Islet precursor cell (in vitro differentiated cells): ENCODE measurements around the gene HOMER1.
"Not testable (repeated sequence)": the region's sequence is repeated elsewhere in the genome, so short reads cannot be mapped to it uniquely, and the experiment has no call there.

ENCODE experiments used
- DNase-seq: peaks from one replicate; pipeline ENCODE4 v3.0.0-alpha.2; 2018

The HOMER1 gene

DNA sequence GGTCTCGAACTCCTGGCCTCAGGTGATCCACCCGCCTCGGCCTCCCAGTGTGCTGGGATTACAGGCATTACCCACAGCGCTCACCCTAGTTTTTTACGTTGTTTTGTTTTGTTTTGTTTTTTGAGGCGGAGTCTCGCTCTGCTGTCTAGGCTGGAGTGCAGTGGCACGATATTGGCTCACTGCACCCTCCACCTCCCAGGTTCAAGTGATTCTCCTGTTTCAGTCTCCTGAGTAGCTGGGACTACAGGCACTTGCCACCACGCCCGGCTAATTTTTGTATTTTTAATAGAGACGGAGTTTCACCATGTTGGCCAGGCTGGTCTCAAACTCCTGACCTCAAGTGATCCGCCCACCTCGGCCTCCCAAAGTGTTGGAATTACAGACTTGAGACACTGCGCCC, 2.4 kb upstream of the HOMER1 start:
- not testable (repeated sequence) for DNase-seq

DNA sequence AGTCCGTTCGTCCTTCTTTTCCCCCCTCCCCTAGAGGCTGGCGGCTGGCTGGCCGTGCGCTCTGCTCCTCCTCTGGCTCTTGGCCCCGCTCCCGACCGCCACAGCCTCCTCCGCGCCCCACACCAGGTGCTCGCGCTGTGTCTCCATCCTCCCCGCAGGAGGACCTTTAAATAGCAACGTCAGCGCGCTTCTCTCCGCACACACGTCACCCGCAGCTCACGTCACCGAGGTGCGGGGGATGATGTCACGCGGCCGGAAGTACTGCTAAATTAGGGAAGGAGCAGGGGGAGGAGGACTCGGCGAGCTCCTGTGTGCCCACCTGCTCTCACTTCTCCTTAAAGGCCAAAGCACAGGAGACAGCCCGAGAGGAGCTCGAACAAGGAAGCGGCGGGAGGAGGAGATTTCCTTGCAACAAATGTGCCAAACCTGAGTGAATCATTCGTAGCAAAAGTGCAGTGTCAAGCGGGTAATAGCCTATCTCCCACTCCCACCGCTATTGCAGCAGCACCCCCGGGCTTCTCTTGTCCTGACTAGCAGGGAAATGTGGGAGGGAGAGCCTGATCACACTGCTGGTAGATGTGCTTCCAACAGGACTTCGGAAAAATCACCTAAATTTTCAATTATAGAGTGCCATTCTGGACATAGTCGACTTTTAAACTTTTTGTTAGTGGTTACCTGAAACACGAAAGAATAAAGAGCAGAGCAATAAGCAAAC, 614 bp upstream of the HOMER1 start:
- peak; percentile 95 for DNase-seq

DNA sequence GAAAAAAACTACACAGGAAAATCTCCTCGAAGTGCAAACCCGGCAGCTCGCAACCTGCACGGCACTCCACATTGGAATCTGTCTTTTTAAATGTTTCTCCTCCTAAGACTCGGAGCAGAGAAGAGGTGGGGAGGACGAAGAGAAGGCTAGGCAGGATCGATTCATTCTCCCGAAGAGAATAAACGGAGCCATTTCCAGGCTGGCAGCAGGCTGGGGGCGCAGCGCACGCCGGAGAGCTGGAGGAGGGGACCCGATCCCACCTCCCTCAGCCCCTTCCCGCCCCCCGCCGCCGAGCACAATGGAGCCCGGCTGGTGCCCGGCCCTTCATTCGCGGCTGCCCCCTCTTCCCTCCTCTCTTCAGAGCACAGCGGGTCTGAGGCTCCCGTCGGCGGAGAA, 628 bp downstream of the HOMER1 start:
- no peak for DNase-seq

DNA sequence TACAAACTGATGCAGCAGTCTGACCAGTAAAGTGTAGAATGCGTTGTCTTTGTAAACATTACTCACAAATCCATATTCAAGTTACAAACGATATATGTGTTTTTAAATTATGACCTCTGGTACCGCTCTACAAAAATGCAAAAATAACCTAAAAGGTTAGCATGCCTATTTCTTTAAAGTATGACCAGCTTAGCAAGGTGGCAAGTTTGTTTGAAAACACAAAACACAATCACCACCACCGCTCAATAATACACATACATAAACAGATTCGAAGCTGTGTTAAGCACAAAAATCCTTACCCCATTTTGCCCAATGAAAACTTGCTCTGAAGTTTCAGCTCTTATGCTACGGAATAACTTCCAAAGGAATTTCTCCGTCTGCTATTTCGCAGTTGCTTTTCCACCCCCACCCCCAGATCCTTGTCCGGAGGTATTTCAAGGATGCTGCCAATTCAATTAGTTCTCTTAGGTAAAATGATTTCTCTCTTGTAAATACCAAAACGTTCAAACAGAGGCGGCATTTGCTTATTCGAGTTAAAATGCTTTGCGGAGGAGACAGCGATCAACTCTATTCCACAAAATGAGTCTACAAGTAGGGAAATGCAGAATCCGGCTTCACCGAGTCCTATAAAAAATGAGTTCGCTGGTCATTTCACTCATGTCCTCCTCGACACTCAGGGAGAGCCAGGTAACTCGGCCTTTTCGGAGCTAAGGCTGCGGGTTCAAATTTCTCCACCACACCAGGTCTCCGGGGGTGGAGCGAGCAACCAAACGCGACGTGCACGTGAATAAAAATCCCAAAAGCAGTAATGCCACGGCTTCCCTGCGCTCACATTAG, 1.2 kb downstream of the HOMER1 start:
- DNase-seq: no peak

DNA sequence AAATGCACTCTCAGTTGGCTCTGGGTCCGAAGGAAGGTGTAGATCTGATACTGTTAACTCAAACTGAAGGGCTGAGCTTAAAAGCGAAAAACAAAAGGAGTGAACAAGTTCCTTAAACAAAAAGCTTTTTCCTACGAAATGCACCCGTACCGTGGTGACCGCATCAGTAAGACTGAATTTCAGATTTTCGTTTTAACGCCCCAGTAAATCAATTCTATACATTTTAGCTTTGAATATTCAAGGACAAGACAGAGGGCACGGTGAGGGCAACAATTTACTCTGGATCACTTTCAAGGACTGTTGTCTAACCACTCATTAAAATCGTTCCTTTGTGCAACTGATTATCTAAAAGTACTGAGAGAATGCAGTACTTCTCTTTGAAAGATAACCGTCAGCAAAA, 1.9 kb downstream of the HOMER1 start:
- no peak for DNase-seq

DNA sequence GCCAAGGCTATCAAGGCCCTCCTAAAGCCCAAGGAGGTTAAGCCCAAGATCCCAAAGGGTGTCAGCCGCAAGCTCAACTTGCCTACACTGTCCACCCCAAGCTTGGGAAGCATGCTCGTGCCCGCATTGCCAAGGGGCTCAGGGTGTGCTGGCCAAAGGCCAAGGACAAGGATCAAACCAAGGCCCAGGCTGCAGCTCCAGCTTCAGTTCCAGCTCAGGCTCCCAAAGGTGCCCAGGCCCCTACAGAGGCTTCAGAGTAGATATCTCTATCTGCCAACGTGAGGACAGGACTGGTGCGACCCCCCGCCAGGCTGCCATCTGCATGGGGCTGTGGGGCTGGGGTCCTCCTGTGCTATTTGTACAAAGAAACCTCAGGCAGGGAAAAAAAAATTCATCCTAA, 3.3 kb downstream of the HOMER1 start:
- no peak for DNase-seq

DNA sequence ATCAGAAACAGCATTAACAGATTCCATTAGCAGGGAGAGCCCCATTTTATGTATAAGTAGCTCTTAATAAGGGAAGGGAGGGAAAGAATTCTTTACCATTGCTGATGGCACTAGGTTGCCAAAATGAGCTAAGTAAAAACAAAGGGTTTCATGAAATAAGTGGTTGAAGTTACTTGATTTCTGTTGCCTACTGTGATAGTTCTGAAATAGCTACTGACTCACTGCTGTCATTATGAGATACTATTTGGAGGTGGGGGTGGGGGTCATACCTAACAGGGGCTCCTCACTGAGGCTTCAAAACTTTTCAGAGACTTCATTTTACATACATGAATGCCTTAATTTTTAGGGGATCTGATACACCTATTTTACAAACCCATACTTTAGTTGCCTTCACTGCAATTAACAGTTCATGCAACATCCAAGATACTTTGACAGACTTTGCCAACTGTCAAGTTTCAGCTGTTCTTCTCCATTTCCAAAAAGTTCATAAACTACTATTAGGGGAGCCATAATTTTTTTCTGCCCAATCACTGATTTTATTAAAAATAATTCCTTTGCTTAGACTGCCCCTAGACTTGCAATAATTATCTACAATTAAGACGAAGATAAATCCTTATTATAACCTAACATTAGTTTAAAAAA, 4.6 kb downstream of the HOMER1 start:
- no peak for DNase-seq

DNA sequence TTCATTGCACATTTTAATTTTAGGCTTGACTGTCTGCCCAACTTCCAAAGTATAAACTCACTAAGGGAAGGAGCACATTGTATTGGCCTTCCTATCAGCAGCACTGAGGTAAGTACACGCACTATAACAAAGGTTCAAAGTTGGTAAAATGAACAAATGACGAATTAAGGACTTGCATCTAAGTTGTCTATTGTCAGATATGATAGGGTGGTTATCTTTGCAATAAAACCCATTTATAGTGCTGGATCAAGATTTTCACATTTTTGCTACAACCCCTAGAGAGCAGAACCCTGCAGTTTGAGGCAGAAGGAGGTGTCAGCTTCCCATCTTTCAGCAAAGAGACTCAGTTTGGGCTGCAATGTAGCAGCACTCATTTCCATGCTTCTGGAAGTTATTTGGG, 5.1 kb downstream of the HOMER1 start:
- no peak for DNase-seq

DNA sequence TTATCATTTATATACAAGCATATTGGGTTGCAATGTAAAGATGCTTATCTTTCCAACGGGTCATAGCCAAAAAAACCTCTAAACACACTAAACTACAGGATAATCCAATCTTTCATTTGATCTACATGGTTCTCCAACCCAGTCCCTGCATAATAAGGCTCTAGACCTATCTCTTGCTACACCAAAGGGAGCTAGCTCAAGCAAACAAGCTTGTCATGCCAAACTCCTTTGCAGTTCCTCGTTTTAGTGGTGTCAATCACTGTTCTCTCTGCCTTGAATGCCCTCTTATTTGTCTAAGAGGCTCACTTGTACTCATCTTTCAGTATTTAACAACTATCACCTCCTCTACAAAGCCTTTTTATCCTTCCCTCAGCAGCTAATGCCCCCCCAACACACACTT, 5.6 kb downstream of the HOMER1 start:
- no peak for DNase-seq

DNA sequence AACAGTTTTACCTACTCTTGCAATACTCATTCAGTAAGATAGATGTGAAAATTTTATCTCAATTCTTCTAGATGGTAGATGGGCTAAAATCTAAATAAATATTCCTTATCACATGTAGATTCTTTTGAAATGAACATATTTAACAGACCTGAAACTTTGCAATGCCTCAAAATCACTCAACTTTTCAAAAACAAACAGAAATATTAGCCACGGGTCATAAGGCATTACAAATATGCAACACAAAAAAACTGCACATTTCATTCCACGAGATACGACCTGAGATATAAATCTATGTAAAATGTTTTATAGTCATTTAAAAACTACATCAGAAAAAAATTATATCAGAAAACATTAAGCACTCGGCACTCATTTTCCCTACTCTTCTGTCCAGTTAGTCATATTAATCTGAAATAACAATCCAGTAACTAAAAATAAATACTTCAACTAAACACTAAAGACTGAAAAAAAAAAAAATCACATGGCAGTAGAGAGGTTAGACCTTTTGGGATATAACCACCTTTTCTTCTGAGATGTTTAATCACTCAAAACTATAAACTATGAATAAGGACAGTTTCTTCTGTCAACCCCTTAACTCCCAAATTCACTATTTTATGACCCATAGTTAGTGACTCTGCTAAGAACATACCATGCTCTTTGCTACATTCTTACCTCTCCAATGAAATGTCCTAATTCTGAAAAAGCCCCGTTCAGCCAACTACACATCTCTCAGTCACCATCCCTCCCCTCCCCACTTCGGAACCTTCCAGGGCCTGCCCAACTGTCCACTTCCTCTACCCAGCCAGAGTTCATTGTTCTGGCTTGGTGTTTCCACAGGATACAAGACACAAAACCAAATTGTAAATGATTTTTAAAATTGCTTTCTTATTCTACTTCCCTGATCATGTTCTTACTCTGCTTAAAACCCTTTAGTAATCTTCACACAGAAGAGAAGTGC, 6.4 kb downstream of the HOMER1 start:
- DNase-seq: no peak

DNA sequence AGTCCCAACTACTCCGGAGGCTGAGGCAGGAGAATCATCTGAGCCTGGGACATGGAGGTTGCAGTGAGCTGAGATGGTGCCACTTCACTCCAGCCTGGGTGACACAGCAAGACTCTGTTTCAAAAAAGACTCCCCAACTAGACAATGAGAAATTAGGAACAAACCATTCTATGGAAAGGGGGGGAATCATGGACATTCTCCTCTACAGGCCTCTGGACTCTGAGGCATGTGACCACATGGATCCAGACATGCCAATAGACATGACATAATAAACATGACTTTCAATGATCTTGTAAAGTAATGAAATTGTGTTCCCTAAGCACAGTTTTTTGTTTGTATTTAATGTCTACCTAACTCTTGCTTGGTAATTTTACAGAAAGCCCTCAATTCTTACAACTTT, 8.8 kb downstream of the HOMER1 start:
- no peak for DNase-seq

DNA sequence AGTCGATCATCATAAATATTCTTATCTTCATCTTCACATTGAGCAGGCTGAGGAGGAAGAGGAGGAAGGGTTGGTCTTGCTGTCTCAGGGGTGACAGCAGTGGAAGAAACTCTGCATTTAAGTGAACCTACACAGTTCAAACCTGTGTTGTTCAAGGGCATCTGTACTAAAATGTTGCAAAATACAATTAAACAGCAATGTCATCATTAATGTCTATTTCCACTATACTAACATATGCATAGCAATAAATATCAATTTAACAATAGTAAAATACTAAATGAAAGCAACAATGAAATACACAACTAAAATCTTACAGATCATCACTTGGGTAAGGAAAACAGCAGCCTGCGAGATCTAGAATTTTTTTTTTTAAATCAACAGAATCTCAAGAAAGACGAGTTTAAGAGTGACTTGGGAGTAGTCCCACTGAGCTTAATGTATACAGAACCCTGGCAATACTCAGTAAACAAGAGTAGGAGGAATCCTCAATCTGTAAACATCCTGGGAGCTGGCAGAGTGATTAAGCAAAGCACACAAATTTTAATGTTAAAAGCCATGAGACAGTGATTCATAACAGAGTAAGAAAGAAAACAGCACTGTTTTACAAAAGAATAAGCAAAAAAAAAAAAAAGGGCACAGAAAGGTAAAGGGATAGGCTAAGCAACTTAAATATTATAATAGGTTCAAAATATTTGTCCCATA, 10.0 kb downstream of the HOMER1 start:
- no peak for DNase-seq

DNA sequence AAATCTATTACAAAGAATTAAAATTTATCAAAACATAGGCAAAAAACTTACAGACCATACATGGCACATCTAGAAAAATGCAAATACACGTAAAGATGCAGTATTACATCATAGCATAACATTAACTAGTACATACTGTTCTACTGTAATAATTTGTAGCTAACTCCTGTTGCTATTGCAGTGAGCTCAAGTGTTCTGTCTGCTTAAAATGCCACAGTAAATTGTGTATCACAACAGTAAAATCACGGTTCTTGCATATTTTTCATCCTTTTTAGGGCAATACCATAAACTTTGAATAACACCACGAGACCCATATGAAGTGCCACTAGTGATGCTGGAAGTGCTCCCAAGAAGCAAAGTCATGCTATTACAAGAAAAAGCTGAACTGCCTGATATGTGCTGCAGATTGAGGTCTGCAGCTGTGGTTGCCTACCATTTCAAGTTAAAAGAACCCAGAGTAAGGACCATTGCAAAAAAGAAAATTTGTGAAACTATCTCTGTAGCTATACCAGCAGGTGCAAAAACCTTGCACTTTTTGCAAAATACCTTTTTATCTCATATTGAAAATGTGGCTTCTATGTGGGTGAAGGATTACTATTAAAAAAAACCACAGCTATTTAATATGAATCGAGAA, 14.2 kb downstream of the HOMER1 start:
- DNase-seq: no peak

DNA sequence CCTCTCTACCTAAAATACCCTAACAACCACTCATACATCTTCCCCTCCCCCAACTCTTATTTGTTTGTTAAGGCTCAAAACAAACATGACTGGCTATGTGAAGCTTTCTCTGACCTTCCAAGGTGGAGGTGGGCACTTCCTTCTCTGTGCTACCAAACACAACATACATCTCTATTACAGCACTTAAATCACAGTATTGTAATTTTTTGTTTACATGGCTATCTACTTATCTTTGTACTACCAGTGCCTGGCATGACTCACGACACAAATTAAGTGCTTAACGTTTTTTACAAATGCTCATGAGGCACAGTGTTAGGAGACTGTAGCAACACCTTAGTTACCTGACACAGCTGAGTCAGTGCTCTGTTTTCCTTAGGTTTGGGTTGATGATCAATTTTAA, 18.6 kb downstream of the HOMER1 start:
- no peak for DNase-seq

DNA sequence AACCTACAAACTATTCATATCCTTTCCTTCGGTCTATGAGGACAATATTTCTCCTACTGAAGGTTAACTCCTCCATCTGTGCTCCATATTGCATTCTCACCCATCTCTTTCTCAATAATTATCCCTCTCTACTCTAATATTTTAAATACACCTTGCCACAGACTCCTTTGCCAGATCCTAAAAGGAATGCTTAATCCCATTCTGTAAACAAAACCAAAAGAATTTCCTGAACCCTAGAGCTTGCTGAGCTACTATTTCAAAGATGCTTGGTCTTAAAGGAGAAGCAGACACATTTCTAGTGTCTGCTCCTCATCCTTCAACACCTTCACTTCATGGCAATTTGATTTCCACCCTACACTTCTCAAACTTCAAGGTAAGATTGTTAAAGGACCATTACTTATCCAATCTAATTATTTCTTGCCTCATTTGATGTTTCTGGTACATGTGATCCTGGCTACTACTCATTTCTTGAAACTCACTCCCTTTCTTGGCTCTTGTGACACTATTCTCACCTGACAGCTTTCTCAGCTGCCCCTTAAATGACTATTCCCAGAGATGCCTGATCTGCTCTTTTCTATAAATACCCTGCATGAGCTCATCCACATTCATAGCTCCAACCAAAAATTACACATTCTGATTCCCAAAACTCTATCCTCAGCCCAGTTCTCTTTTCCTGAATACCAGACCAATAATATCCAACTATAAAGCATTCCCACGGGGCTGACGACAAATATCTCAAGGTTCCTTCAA, 20.2 kb downstream of the HOMER1 start:
- DNase-seq: no peak

DNA sequence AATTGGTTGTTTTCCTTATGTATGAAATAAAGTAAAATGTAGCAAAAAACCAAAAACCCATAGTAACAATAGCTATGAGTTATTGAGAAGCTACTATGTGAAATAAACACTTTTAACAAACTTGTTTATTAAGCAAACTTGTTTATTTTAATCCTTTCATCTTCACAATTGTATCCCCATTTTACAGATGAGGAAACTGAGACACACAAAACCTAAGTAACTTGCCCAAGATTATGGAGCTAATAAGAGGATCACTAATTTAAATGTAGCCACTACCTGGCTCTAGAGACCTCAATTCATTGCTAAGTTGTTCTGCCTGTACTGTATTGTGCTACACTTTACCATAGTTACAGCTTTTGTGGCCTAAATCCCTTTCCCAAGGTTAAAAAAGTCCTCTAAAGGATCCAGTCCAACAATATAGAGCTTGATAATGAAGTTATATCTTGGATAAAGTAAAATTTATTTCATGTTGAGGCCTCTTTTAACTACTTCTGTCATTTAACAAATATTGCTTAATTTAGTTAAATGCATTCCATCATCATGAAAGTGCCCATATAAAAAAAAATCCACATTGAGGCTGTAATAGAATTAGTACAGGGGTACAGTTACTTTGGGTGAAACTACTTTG, 22.1 kb downstream of the HOMER1 start:
- DNase-seq: no peak

DNA sequence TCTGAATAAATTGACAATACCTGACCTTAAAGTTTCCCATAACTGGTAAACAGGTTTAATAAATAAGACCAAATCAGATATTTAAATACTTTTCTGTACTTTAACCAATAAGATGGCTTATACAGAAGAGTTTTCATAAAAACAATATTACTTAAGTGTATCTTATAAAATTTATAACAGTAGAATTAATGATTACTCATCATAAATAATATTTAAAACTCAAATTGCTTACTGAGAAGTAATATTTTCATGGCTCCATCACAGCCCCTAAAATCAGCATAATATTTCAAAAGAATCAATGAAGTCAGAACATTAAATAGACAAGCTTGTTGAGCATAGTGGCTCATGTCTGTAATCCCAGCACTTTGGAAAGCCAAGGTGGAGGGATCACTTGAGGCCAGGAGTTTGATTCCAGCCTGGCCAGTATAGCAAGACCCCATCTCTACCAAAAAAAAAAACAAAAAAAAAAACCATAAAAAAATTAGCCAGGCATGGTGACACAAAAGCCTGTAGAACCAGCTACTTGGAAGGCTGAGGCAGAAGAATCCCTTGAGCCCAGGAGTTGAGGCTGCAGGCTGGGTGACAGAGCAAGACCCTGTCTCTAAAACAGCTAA, 23.5 kb downstream of the HOMER1 start:
- no peak for DNase-seq

DNA sequence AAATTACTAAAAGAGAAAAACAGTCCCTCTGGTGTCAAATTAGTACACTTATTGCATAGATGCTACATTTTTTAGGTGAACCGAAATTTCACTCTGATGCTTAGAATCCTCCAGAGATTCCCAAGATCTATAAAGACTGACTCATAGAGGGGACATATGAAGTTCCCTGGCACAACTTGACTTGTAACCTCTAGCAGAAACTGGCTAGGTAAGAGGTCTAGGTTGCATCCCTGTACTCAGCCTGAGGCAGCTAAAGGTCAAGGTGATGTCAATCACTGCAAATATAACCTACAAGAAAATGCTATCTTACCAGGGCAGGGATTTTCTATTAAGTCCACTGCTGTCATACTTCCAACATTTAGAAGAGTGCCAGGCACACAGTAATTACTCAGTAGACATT, 24.2 kb downstream of the HOMER1 start:
- DNase-seq: no peak

DNA sequence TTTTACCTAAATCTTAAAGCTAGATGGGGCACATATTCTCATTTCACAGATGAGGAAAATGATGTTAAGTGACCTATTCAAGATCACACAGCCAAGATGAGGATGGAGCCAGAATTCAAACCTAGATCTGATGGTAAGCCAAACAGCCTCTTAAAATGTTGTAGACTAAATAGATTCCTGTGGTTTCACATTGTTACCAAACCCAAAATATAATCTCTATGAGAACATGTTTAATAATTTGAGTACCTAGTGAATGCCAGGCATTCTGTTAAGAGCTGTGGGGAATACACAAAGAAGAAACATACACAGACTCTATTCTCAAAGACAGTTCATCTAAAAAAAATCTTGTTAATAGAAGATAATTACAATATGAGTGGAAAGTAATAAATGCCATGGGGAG, 25.2 kb downstream of the HOMER1 start:
- DNase-seq: no peak

DNA sequence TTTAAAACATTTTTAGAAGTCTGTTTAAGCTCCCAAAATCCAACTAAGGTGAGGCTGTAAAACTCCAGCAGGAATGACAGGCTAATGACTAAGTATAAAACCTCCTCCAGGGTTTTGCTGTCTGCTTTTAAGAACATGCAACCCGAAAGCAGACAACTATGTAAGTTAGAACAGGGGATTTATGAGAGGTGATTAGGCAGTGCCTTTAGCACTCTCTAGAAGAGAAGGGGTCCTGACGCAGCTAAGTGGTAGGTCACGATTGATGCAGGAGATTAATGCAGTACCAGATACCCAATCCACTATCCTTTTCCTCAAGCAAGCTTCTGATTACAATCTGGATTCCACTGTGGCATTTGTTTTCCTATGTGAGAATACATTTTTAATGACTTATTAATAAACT, 25.9 kb downstream of the HOMER1 start:
- peak; percentile 60 for DNase-seq
